ENCODE data around the gene ARL15. TPM values are rescaled to one million over a fixed set of nuclear protein-coding genes. Genes with fewer than 3 reads are reported as not detected.
"Not testable (repeated sequence)": the region's sequence is repeated elsewhere in the genome, so short reads cannot be mapped to it uniquely, and the experiment has no call there.

Gene ARL15
- total RNA-seq, 4 donors from 2014 or later: 19.9 to 57.0 (median 36.9) TPM

GRCh38 chr5:53985796-53986195 is 324.6 kb downstream of the ARL15 start:
- WGBS: 93% methylated on average over 5 of the region's 5 CpGs
- DNase-seq (ENCODE audit: low spot score in 2 of 2): no peak

GRCh38 chr5:53984971-53985370 is 325.4 kb downstream of the ARL15 start:
- H3K9me3 ChIP-seq: no peaks in the 10 kb centered on the region
- no peaks in the 10 kb centered on the region for H3K27me3 ChIP-seq
- no peak overlapping the region for H3K4me3 ChIP-seq
- H3K27ac ChIP-seq: no peak overlapping the region
- 97% methylated on average over 1 of the region's 1 CpG for WGBS
- TF ChIP-seq EP300 (IDR thresholded peaks at IDR 0.05) (no peak), POLR2AphosphoS5 (IDR thresholded peaks at IDR 0.05) (no peak), POLR2A (IDR thresholded peaks at IDR 0.05) (no peak)
- TF ChIP-seq, protein P1, sequence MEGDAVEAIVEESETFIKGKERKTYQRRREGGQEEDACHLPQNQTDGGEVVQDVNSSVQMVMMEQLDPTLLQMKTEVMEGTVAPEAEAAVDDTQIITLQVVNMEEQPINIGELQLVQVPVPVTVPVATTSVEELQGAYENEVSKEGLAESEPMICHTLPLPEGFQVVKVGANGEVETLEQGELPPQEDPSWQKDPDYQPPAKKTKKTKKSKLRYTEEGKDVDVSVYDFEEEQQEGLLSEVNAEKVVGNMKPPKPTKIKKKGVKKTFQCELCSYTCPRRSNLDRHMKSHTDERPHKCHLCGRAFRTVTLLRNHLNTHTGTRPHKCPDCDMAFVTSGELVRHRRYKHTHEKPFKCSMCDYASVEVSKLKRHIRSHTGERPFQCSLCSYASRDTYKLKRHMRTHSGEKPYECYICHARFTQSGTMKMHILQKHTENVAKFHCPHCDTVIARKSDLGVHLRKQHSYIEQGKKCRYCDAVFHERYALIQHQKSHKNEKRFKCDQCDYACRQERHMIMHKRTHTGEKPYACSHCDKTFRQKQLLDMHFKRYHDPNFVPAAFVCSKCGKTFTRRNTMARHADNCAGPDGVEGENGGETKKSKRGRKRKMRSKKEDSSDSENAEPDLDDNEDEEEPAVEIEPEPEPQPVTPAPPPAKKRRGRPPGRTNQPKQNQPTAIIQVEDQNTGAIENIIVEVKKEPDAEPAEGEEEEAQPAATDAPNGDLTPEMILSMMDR (IDR thresholded peaks at IDR 0.05): no peak
- H3K36me3 ChIP-seq: no peaks in the 10 kb centered on the region
- no peak for DNase-seq (ENCODE audit: low spot score in 2 of 2)
- H3K4me1 ChIP-seq: peaks cover 6% of the 10 kb centered on the region

More at GRCh38 chr5:53985796-53986195, 324.6 kb downstream of the ARL15 start:
- peaks cover 6% of the 10 kb centered on the region for H3K4me1 ChIP-seq
- H3K9me3 ChIP-seq: no peaks in the 10 kb centered on the region
- H3K4me3 ChIP-seq: no peak overlapping the region
- no peak for TF ChIP-seq EP300 (IDR thresholded peaks at IDR 0.05)
- TF ChIP-seq POLR2A (IDR thresholded peaks at IDR 0.05): no peak
- no peak for TF ChIP-seq POLR2AphosphoS5 (IDR thresholded peaks at IDR 0.05)
- TF ChIP-seq, protein P1 (IDR thresholded peaks at IDR 0.05): no peak
- H3K36me3 ChIP-seq: no peaks in the 10 kb centered on the region
- no peak overlapping the region for H3K27ac ChIP-seq
- H3K27me3 ChIP-seq: no peaks in the 10 kb centered on the region

- 55% methylated on average over 10 of the region's 10 CpGs for WGBS
- H3K4me1 ChIP-seq: peaks cover 6% of the 10 kb centered on the region
- no peak overlapping the region for H3K4me3 ChIP-seq
- no peaks in the 10 kb centered on the region for H3K9me3 ChIP-seq
- no peak overlapping the region for H3K27ac ChIP-seq
- TF ChIP-seq, protein P1 (IDR thresholded peaks at IDR 0.05): no peak
- TF ChIP-seq POLR2A (IDR thresholded peaks at IDR 0.05) (no peak), EP300 (IDR thresholded peaks at IDR 0.05) (no peak), POLR2AphosphoS5 (IDR thresholded peaks at IDR 0.05) (no peak)
- no peaks in the 10 kb centered on the region for H3K27me3 ChIP-seq
- DNase-seq (ENCODE audit: low spot score in 2 of 2): no peak
- H3K36me3 ChIP-seq: no peaks in the 10 kb centered on the region
Observed at GRCh38 chr5:53983568-53984460, 326.6 kb downstream of the ARL15 start.

DNA sequence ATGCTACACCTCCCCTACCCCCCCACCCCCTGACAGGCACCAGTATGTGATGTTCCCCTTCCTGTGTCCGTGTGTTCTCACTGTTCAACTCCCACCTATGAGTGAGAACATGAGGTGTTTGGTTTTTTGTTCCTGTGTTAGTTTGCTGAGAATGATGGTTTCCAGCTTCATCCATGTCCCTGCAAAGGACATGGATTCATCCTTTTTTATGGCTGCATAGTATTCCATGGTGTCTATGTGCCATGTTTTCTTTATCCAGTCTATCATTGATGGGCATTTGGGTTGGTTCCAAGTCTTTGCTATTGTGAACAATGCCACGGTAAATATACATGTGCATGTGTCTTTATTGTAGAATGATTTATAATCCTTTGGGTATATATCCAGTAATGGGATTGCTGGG is 328.1 kb downstream of the ARL15 start:
- WGBS: 95% methylated on average over 2 of the region's 2 CpGs
- not testable (repeated sequence) for DNase-seq (ENCODE audit: low spot score in 2 of 2); H3K4me3 ChIP-seq; H3K36me3 ChIP-seq; H3K27me3 ChIP-seq; H3K4me1 ChIP-seq; H3K9me3 ChIP-seq; H3K27ac ChIP-seq

DNA sequence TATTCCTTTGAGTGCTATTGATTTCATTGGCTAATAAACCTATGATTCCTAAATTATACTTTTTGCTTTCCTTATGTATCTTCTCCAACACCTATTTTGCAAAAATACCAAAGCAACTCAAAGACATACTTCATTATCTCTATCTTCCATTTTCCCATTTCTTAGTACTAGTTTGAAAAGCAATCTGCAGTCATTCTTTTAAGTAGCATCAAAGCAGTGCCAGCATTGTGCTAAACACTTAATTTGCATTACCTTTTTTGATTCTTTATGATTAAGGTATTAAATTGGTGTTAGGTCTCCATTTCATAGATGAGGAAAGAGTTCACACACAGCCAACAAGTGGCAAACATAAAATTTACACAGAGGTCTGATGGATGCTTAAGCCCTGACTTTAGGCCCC is 330.3 kb downstream of the ARL15 start:
- Histone ChIP-seq H3K4me1 (peaks cover 6% of the 10 kb centered on the region), H3K4me3 (no peak overlapping the region), H3K9me3 (no peaks in the 10 kb centered on the region), H3K27ac (no peak overlapping the region), H3K27me3 (no peaks in the 10 kb centered on the region), H3K36me3 (no peaks in the 10 kb centered on the region)
- no peak for DNase-seq (ENCODE audit: low spot score in 2 of 2)
- TF ChIP-seq POLR2A (IDR thresholded peaks at IDR 0.05) (no peak), POLR2AphosphoS5 (IDR thresholded peaks at IDR 0.05) (no peak)

DNA sequence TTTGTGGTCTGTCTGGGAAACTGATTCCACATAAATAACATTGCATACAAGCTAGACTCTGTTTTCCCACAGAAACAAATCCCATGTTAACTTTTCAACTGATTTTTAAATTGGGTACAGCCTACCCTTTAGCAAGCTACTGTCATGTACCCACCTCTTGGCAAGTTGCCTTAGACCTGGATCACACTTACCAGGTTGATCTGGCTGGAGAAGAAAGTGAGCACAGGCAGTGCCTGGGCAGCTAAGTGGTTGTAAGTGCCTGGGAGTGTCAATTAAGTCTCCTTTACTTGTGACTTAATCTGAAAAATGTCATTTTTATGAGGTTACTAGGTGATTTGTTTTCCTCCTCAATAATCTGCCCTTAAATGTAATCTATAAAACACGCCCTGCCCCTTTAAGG is 336.4 kb downstream of the ARL15 start:
- DNase-seq (ENCODE audit: low spot score in 2 of 2): no peak
- H3K36me3 ChIP-seq: no peaks in the 10 kb centered on the region

More for the DNA sequence above, 336.4 kb downstream of the ARL15 start:
- H3K27ac ChIP-seq: no peak overlapping the region
- H3K4me1 ChIP-seq: peaks cover 20% of the 10 kb centered on the region
- 90% methylated on average over 1 of the region's 1 CpG for WGBS
- no peak overlapping the region for H3K4me3 ChIP-seq
- H3K27me3 ChIP-seq: no peaks in the 10 kb centered on the region
- H3K9me3 ChIP-seq: no peaks in the 10 kb centered on the region
- TF ChIP-seq POLR2AphosphoS5 (IDR thresholded peaks at IDR 0.05): no peak
- no peak for TF ChIP-seq EP300 (IDR thresholded peaks at IDR 0.05)
- no peak for TF ChIP-seq POLR2A (IDR thresholded peaks at IDR 0.05)
- TF ChIP-seq, protein P1 (IDR thresholded peaks at IDR 0.05): no peak
